ENCODE measurements around the gene SPN.
"Not testable (repeated sequence)": the region's sequence is repeated elsewhere in the genome, so short reads cannot be mapped to it uniquely, and the experiment has no call there.

The SPN gene

DNA sequence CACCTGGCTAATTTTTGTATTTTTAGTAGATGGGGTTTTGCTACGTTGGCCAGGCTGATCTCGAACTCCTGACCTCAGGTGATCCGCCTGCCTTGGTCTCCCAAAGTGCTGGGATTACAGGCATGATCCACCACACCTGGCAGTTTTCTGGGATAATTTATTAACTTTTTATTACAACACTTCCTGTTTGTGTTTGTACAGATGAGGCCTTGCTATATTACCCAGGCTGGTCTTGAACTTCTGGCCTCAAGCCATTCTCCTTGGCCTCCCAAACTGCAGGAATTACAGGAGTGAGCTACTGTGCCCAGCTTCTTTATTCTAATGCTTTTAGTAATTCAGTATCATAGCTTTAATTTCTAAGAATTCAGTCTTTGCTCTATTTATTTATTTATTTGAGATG is 16.1 kb upstream of the SPN start:
- DNase-seq = no peak

GRCh38 chr16:29649588-29650494 is 13.2 kb upstream of the SPN start:
- DNase-seq = no peak

- no peak for DNase-seq
Observed at GRCh38 chr16:29650771-29651170, 12.3 kb upstream of the SPN start.

GRCh38 chr16:29651774-29652349 is 11.2 kb upstream of the SPN start:
- no peak for DNase-seq

- DNase-seq = no peak
Observed at GRCh38 chr16:29653471-29653870, 9.6 kb upstream of the SPN start.

DNA sequence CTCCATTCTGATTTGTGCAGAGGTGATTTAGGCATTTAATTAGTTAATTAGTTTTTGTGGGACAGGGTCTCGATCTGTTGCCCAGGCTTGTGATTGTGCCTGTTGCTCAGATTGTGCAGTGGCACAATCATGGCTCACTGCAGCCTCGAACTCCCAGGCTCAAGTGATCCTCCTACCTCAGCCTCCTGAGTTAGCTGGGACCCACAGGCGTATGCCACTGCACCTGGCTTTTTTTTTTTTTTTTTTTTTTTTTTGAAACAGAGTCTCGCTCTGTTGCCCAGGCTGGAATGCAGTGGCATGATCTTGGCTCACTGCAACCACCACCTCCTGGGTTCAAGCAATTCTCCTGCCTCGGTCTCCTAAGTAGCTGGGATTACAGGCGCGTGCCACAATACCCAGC is 9.2 kb upstream of the SPN start:
- not testable (repeated sequence) for DNase-seq

DNA sequence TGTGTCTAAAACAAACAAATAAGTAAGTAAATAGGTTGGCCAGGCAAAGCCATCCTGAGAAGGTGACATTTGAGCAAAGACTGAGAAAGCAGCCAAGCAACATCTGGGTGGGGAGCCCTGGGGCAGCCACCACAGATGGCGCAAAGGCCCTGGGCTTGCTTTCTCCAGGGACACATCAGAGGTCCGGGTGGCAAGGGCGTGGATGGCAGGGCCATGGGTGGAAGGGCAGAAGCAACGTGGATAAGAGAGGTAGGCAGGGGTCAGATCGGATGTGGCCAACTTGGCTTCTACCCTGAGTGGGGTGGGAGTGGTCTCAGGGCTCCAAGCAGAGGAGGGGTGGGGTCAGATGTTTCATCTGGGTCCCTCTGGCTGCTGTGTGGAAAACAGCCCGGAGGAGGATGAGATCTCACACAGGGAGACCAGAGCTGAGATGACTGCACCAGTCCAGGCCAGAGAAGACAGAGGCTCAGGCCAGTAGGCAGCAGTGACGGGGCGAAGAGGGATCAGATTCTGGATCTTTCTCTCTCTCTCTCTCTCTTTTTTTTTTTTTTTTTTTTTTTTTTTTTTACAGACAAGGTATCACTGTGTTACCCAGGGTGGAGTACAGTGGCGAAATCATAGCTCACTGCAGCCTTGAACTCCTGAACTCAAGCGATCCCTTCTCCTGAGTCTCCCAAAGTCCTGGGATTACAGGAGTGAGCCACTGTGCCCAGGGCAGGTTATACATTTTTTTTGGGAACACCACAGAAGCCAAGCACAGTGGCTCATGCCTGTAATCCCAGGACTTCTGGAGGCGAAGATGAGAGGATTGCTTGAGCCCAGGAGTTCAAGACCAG is 6.1 kb upstream of the SPN start:
- DNase-seq = no peak

GRCh38 chr16:29658705-29659104 is 4.3 kb upstream of the SPN start:
- DNase-seq = no peak

DNA sequence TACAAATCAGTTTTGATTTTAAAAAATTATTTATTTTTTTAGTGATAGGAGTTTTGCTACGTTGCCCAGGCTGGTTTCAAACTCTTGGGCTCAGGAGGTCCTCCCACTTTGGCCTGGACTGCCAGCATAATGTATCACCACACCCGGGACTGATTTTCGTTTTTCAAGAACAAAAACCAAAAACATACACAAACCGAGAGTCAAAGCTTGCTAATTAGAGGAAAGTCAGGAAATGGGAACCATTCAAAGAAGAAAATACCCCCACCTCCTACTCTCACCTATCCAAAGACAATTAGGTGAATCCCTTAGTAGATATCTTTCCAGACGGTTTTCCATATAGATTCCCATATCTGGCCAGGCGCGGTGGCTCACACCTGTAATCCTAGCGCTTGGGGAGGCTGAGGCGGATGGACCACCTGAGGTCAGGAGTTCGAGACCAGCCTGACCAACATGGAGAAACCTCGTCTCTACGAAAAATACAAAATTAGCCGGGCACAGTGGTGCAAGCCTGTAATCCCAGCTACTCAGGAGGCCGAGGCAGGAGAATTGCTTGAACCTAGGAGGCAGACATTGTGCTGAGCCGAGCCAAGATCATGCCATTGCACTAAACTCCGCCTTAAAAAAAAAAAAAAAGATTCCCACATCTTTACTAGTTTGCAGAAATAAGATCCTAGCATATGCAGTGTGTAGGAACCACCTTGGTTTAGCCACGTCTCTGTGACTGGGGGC is 883 bp upstream of the SPN start:
- DNase-seq = no peak

- peak; percentile 67 for DNase-seq
Observed at GRCh38 chr16:29662729-29663015, 375 bp upstream of the SPN start.

- no peak for DNase-seq
Observed at GRCh38 chr16:29663807-29664090, 702 bp downstream of the SPN start.

- DNase-seq = peak; percentile 28
Observed at GRCh38 chr16:29664091-29664921, 1.3 kb downstream of the SPN start.

GRCh38 chr16:29665294-29666077 is 2.4 kb downstream of the SPN start:
- DNase-seq = no peak

DNA sequence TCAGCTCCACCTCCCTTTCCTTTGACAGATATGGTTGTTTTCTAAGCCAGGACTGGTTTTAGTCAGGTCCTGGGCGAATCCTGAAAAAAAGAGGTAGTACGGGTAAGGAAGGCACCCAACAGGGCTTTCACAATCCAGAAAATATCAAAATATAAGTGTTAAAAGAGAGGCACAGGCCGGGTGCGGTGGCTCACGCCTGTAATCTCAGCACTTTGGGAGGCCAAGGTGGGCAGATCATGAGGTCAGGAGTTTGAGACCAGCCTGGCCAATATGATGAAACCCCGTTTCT is 4.2 kb downstream of the SPN start:
- DNase-seq = not testable (repeated sequence)

GRCh38 chr16:29667755-29668154 is 4.7 kb downstream of the SPN start:
- DNase-seq = no peak

DNA sequence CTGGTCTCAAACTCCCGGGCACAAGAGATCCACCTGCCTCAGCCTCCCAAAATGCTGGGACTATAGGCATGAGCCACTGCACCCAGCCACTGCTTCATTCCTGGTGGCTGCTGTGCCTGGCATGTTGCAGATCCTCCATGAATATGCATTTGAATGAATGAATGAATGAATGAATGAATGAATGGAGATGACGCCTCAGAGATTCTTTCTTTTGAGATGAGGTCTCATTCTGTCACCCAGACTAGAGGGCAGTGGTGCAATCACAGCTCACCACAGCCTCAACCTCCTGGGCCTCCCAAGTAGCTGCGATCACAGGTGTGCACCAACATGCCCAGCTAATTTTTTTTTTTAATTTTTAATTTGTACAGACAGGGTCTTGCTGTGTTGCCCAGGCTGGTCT is 5.2 kb downstream of the SPN start:
- no peak for DNase-seq

DNA sequence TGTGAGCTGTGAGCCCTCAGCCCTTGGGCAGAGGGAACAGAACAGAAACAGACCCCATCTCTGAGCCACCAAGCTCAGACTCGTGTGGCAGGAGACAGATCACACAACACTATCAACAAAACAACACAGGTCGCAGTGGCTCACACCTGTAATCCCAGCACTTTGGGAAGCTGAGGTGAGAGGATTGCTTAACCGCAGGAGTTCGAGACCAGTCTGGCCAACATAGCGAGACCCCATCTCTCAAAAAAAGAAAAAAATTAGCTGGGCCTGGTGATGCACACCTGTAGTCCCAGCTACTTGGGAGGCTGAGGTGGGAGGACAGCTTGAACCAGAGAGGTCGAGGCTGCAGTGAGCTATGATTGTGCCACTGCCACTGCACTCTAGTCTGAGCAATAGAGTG is 10.5 kb downstream of the SPN start:
- no peak for DNase-seq

DNA sequence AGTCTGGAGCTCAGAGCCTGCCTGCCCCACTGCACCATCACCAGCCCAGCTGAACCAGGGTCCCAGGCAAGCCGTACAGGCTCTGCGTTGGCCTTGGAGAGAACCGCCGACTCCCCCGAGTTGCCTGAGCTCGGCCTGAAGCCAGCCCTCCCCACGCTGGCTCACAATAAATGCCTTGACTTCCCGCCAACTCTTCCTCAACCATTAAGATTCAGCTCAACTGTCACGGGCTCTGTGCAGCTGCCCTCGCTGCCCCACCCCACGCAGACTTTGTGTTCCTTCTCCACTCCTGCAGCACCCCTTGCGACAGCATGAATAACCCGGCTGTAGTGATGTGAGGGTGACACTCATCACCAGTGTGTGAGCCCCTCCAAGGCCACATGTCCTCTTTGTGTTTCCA is 11.1 kb downstream of the SPN start:
- no peak for DNase-seq

DNA sequence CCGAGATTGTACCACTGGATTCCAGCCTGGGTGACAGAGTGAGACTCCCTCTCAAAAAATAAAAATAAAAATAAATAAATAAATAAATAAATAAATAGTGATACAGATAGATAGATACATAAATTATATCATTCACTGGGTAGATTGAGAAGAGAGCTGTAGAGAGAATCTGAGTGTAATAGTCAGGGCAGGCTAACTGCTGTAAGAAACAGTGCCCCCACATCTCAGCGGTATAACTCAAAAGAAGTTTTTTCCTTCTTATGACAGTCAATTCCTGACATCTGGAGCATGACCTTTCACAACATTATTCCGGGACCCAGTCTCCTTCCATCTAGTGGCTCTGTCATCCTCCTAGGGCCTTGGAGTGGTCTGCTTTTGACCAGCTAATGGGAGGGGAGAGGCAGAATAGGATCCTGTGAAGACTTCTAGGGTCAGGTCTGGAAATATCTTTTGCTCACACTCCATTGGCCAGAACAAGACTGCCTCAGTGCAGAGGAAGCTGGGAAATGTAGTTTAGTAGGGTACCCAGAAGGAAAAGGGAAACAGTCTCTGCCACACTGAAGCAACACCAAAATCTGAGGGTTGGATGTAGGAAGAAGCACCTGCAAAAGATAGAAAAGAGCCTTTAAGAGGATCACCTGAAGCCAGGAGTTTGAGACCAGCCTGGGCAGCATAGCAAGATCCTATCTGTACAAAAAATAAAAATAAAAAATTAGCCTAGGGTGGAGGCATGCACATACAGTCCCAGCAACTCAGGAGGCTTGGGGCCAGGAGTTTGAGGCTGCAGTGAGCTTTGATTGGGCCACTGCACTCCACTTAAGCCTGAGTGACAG is 13.0 kb downstream of the SPN start:
- no peak for DNase-seq

DNA sequence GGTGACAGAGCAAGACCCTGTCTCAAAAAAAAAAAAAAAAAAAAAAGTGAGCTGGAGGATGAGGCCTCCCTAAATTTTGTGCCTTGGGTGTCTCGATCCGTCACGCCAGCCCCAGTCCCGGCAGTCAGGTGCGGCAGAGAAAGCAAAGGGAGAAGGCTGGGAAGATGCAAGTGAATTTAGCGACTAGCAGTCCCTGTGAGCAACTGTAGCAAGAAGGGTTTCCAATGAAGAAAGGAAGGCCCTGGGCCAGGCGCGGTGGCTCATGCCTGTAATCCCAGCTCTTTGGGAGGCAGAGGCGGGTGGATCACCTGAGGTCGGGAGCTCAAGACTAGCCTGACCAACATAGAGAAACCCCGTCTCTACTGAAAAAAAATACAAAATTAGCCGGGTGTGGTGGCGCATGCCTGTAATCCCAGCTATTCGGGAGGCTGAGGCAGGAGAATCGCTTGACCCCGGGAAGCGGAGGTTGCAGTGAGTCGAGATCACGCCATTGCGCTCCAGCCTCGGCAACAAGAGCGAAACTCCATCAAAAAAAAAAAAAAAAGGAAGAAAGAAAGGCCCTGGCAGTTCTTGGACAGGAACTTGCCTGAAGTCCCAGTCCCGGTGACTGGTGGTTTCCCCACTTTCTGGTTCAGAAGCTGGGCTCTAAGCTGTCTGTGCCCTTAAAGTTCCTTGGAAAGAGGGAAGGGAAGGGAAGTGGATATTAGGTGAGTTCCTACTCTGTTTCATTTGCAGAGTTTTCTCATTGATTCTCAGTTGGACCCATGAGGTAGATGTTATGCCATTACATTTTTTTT is 14.1 kb downstream of the SPN start:
- no peak for DNase-seq
